GM18951 (cell line): Measurements from ENCODE around the gene DOCK4.

Source experiments
- POLR2A ChIP-seq: IDR thresholded peaks from 4 replicates; pipeline ENCODE4 v1.6.1; 2011; ENCODE audit warnings: mild to moderate bottlenecking; ENCODE audit not compliant: insufficient read length, insufficient read depth; ENCODE audit errors: extremely low read depth
- in situ Hi-C: fragments of 300-500 bp; cut with MboI; formaldehyde crosslinking; loops from one replicate; pipeline ENCODE4 v1.12.0; 2022; ENCODE audit warnings: low sequenced_read_pairs, mixed read lengths, inconsistent platforms; ENCODE audit not compliant: unreplicated experiment

The DOCK4 gene

DNA sequence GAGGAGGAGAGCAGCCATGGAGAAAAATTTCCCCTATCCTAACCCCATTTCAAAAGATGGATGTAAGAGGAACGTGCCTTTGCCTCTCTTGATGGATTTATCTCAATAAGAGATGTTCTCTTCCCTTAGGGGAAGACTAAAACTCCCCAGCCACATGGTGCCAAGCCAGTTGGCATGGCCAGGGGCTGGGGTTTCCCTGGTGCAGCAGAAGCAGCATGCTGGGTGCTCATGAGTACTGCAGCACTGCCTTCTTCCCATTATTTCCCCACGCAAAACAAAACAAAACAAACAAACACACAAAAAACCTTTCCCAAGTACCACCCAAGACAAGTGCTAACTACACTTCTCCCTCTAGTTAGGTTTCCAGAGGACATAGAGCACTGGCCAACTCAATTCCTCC lies 97.2 kb downstream of the DOCK4 start:
- in situ Hi-C loops: no loop called here

DNA sequence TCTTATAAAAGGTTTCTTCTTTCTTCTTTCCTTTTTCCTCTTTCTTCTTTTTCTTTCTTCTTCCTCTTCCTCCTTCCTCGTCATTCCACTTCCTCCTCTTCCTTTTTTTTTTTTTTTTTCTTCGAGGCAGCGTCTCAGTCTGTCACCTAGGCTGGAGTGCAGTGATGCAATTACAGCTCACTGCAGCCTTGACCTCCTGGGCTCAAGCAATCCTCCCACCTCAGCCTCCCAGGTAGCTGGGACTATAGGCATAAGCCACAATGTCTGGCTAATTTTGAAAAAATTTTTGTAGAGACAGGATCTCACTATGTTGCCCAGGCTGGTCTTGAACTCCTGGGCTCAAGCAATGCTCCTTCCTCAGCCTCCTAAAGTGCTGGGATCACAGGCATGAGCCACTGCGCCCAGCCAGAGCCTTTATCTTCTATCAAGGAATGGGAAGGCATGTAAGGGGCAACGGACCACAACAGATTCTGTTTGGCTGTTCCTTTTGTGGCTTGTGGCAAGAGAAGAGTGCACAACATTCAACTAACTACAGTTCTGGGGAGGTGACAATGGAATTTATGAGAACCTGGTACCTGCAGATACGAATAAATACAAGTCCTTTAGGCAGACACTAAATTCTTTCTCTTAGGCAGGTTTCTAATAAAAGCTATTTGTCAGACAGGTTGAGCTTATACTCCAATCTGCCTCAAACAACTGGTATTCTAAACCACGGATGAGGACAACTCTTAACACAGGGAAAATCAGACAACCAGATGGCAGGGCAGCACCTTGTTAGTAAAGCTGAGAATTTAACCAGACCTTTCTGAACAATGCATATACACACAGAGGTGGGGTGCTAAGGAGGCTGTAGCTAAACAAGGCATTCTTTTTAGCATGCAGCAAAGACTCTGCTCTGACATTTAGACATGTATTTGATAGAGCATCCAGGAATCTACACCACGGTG lies 100.3 kb downstream of the DOCK4 start:
- TF ChIP-seq POLR2A: no peak
- in situ Hi-C loops: no loop called here

More for the DNA sequence above, 97.2 kb downstream of the DOCK4 start:
- TF ChIP-seq POLR2A: no peak

DNA sequence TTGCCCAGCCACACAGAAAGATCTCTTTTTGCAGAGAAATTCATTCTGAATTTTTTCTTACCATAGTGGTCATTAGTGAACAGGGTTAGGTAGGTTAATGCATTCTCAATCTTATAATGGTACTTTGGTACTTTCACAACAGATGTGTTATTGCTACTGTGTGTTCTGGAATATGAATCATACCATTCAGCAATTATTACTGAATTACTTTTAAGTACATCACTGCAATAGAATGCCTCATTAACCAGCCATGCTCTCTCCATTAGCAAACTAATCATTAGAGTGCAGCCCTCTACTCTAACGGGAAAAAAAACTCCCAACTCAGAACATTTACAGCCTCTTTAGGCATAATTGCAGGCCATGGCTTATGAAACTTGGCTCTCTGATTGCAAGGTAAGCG lies 102.1 kb downstream of the DOCK4 start:
- TF ChIP-seq POLR2A: no peak
- in situ Hi-C loops: no loop called here

DNA sequence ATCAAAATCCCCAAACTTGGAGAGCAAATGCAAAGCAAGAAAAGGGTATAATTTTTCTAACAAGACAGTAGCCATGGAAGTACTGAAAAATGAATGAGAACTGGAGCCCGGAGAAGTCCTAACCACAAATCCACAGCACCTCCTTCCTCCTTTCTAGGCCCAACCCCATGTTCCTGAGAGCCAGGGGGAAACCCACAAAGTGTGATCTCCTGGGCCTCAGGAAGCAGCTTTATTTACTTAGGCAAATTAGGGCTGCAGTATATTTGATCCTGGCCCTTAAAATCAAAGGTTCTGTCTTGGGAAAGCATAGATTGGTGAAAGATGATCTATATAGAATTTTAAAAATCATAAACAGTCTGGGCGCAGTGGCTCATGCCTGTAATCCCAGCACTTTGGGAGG lies 103.0 kb downstream of the DOCK4 start:
- in situ Hi-C loops: no loop called here
- no peak for TF ChIP-seq POLR2A

DNA sequence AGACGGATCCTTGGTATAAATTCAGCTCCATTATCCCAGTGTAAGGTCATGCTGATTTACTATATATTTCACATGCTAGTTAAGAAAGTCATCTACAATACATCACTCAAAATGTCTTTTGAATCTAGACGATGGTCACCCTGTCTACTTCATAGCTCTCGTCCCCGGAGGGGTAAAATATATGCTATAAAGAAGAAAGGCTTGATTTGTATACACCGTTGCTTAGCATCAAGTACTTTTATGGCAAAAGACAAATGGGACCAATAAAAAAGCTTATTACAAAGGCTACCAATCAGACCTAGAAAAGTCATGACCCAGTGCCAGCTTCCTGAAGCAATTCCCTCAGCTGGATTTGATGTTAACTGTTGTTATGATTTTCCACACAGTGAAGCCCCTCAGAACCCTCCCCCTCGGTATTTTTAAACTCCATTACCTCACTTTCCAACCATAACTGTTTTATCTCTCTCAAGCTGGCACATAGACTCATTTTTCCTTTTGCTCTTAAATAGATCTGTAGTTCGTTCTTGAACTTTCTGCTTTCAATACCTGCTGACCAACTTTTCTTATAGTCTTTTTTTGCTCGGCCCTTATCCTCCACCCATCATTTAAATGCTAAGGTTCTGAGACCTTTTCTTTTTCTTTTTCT lies 104.9 kb downstream of the DOCK4 start:
- TF ChIP-seq POLR2A: no peak
- in situ Hi-C loops: no loop called here

DNA sequence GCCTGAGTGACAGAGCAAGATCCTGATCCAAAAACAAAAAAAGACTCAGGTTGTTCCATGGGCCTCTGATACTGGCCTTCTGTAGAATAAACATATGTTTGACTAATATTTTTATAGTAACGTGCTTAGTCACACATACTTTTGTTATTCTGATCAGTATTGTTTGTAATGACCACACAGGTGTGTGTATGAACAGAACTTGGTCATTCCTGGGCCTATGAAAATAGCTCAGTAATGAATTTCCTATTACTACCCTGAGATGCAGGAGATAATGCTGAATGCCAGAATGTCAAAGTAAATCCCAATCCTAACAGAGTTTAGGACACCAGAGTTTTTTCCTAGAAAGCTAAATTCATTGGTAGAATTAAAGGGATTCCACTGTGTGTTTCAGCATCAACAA lies 108.7 kb downstream of the DOCK4 start:
- in situ Hi-C loops: no loop called here
- no peak for TF ChIP-seq POLR2A

DNA sequence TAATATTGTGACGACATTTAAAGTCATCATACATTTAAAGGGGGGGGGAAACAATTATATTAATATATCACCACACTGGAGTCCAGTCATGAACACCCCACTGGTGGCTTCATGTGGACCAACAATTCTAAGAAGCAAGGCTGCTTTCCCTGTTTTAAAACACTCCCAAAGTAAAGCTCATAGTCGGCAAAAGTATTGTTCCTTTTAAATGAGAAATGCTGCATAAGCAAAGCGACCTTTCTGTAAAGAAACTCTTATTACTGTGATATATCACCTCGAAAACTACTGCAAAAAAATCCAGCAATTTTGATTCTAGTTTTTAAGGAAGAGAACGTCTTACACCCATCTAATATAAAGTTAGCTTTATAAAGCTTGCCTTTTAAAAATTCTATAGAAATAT lies 112.8 kb downstream of the DOCK4 start:
- in situ Hi-C loops: no loop called here
- no peak for TF ChIP-seq POLR2A

DNA sequence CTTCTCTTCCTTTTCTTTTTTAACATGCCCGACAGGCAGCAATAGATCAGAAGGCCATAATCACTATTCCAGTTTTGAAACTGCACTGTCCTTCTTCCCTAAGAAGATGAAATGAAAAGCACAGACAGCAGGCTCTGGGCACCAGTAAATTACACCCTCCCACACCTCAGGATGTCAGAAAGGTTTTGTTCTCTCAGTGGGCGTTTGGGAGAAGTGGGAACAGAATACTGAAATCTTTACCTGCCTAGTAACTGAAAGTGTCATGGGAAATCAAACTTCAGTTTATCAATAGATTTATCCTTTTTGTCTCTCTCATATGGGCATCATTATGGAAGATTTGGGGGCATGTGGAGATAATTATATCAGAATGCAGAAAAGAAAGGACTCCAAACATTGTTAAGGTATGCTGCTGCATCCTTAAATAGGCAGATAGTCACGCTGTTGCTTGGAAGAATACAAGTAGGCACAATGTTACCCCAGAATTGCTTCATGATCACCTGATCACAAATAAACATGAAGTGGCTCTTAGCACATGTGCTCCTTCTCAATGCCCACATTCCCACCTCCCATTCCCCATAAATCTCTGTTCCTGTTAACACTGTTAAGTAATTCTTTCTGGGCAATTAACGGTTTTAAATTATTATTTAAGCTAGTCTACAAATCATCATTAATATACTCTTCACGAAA lies 113.3 kb downstream of the DOCK4 start:
- in situ Hi-C loops: no loop called here
- TF ChIP-seq POLR2A: no peak

DNA sequence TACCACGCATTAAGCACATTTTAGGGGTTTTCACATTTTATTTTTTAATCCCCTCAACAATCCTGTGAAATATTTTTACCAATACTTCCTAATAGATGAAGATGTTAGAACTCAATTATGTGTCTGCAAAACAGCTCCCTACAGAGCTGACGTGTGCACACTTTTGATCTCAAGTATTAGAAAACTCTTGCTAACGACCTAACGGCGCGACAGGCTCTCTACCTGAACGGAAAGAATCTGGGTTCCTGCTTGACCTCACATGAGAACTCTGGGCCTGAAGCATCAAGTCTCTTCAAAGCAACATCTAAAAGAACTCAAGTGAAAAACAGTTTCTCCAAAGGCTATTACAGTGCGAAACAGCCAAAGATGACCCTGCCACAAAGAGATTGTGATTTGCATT lies 113.9 kb downstream of the DOCK4 start:
- in situ Hi-C loops: no loop called here
- TF ChIP-seq POLR2A: no peak

DNA sequence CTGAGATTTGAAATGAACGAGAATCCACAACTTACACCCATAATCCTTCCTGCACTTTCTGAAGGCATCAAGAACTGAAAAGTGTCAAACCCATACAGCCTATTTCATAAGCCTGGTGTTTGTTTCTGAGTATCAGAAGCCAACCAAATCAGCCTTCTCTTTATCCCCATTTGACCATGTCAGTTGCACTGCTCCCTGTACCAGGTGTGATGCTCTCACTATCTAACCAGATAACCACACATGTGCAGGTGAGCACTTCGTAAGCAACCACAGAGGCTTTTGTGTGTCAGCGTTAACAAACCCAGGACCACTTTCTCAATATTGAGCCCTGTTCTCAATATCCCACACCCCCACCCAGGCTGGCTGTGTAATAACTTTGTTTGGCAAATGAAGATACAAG lies 114.4 kb downstream of the DOCK4 start:
- no peak for TF ChIP-seq POLR2A
- in situ Hi-C loops: no loop called here

DNA sequence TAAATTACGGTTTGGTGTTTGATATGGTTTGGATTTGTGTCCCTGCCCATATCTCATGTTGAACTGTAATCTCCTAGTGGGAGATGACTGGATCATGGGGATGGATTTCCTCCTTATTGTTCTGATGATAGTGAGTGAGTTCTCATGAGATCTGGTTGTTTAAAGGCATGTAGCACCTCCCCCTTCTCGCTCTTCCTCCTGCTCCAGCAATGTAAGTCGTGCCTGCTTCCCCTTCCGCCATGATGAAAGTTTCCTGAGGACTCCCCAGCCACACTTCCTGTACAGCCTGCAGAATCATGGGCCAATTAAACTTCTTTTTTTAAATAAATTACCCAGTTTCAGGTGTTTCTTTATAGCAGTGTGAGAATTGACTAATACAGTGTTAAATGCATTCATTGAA lies 116.6 kb downstream of the DOCK4 start:
- TF ChIP-seq POLR2A: no peak
- in situ Hi-C loops: no loop called here

DNA sequence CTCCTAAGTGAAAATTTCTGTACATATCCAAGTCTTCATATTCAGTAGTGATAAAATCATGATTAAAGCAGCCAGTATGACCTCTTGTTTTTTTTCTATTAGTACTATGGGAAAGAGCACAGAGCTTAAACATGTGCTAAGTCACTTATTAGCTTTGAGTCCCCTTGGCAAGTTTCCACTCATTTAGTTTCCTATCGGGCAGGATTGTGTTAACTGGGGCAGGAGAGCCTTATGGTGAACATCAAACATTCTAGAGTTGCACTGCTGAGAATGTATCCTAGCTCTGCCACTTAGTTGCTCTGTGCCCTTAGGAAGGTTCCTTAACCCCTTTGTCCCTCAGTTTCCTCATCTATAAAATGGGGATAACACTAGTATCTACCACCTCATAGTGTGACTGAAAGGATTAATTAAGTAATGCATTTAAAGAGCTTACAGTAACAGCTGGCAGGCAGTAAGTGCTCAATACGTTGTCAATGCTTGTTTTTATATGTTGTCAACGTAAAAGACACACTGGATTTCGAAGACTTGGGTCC lies 117.6 kb downstream of the DOCK4 start:
- in situ Hi-C loops: no loop called here
- no peak for TF ChIP-seq POLR2A

DNA sequence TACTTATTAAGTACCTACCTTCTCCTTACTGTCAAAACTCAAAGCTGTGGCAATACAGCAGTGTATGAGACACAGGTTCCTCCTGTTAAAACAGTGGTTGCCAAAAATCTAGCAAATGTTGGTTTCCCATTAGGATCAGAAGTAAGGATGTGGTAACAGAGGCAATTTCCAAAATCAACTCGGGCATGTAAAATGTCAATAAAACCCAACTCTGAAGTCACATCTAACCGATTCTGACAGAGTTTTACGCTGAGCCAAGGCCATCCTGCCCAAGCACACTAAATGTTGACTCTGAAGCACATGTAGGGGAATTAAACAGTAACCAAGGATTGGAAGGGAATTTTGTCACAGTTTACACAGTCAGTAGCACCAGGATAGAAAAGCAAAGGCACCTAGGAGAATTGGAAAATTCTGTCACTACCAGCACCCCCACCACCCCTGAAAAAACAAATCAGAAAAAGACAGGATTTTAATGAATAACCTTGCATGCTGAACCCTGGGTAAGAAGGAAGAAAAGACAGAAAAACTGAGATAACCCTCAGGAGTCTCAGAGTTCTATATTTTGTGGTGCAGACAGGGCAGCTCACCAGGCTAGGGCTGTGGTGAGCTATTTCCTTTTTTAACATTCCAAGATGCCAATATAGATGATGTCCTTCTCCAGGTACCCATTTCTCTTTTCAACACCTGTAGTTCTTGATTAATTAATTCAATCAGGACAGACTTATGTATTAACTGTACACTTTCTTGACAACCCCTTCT lies 119.5 kb downstream of the DOCK4 start:
- in situ Hi-C loops: no loop called here
- no peak for TF ChIP-seq POLR2A

DNA sequence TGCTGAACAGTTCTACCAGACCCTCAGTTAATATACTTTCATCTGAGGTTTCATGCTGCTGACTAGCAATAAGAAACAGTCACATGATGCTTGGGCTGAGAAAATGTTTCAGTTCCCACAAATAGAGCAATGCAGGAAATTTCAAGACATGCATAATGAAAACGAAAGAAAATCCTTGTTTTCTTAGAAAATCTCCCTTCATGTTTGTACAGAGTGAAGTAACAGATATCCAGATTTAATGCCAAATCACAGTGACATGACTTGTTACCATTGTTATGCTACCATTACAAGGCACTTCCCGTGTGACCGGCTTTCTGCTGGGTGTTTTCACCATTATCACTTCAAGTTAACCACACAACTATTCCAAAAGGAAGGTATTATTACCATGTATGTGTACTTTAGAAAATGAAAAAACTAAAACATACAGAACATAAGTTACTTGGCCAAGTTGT lies 121.7 kb downstream of the DOCK4 start:
- in situ Hi-C loops: no loop called here
- TF ChIP-seq POLR2A: no peak
